HG03439 (cell line): ENCODE data around the gene TRAIP.
"Not testable (repeated sequence)": the region's sequence is repeated elsewhere in the genome, so short reads cannot be mapped to it uniquely, and the experiment has no call there.

ENCODE experiments used
- ATAC-seq: cut with Tn5 transposase; IDR thresholded peaks from one replicate; pipeline ENCODE4 v1.9.1; 2021; ENCODE audit warnings: mild to moderate bottlenecking, moderate library complexity; ENCODE audit not compliant: unreplicated experiment

TRAIP gene

GRCh38 chr3:49793486-49794085, 62.8 kb downstream of the TRAIP start:
- ATAC-seq = no peak

DNA sequence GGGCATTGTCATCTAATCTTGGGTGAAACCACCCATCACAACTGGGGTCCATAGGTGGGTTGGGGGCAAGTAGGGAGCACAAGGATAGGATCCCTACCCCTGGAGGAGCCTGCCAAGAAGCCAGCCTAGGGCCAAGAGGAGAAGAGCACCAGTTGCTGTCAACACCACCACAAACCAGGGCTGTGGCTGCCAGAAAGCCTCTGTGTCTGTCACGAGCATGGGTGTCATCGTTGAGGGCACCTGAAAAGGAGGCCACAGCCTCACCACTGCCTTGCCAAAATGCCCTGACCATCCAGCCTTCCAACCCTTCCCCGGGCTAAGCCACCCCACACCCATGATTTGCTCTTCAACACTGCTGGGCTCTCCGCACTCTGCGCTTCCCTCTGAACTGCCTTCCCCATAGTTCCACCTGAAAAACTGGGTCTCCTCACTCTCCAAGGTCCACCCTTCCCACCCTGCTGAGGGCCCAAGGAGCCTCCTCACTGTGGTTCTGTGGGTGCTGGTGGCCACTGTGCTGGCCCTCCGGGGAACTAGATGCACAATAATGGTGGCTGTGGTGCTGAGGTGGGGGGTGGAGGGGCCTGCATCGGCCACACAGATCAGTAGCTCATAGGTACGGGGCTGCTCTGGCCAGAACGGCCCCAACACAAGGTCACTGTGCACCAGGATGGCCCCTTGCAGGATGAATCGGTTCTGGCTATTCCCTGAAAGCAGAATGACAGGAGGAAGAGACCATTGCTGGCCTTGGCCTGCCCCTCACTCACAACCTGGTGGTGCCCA, 63.8 kb downstream of the TRAIP start:
- ATAC-seq = no peak

GRCh38 chr3:49791571-49791970, 64.8 kb downstream of the TRAIP start:
- ATAC-seq = no peak

DNA sequence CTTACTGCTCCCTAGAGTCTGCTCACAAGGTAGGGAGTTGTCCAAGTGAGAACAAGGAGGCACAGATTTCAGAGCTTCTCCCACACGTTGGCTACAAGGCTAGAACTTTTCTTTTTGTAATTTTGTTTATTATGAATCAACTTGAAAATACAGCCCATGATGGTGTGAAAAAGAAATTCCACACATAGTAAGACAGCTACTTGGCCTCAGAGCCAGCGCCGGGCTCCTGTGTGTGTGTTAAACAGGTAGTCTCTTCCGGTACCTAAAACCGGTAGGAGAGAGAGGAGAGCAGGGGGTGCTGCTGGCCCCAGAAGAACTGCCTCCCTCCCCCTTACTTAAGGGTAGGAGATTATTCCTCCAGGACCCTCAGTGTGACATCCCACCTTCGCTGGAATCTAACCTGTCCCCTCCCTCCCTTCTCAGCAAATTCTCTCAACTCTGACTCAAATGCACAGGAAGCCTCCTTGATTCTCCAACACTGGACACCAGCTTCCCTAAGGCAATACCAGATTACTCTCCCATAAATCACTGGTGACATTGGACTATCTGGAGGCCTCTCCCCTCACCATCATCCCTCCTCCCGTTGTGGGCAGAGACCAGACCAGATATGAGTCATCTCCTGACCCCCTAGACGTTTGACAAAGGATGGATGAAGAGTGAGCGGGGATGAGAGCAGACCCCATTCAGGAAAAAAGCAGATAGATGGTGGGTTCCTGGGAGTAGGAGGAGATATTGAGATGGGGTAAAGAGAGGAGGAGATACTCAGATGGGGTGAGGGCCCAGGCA, 65.5 kb downstream of the TRAIP start:
- no peak for ATAC-seq

DNA sequence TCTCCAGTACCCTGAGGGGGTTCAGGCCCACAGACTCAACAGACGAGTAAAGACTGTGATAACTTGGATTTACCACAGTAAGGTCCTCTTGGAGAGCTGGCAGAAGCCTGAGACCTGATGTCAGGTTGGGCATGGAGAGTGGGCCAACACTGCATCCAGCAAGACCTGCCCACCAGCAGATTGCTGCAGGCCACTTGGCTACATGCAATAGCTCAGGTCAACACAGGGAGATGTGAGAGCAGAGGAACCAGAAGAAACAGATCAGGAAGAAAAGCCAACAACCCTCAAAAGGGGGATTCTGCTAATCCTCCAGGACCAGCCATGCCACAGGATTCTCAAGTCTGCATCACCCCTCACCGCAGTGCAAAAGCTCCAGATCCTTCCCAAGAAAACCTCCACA, 68.3 kb downstream of the TRAIP start:
- no peak for ATAC-seq

GRCh38 chr3:49787536-49787935, 68.8 kb downstream of the TRAIP start:
- ATAC-seq = no peak

DNA sequence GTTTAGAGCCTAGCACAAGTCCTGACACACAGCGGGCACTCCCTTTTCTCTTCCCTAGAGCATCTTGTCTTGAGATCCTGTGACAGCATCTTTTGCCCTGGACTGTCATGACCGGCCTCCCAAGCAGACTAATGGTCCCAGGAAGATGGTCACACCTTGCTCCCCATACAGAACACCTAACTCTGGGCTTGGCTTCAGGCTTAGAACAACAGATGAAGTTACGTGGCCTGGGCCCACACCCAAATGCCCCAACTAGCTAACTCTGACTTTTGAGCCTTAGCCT, 69.2 kb downstream of the TRAIP start:
- ATAC-seq = no peak

DNA sequence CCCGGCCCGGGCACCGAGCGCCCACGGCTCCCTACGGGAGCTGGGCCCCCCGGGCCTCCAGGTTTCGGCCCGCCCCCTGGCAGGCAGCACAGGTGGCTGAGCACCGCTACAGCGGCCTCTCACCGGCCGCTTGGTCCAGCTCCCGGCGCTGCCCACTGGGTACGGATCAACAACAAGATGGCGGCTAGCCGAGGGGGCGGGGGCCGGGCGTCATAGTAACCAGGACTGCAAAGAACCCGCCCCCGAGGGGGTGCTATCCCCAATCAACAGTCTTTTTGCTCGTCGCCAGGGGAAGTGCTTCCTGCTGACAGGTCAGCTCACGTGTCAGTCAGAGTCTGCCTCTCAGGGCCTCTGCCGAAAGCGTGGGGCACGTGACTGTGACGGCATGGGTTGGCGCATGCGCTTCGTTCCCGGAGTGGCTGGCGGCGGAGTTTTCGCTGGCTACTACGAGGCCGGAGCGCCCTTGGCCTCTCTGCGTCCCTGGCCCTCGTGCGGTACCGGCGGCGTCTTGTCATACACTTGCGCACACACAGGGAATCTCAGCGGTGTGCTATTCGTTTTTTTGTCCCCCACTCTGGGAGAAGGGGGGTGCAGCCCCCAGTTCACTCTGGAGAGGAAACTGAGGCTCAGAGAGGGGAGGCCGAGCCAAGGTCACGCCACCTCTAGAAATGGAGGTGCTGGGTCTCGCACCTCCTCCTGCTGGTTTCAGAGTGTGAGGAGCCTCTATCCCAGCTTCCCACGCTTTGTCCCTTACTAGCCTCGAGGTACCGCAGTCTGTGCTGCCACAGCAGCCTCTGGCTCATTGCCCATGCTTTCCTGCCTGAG, 69.8 kb downstream of the TRAIP start, which contains the start of gene IP6K1:
Gene IP6K1 (minus strand): TSS at position 186 of the 825 bp plus-strand sequence. CDS start 38,502 bp downstream, outside the sequence.
- ATAC-seq = peak; percentile 96

DNA sequence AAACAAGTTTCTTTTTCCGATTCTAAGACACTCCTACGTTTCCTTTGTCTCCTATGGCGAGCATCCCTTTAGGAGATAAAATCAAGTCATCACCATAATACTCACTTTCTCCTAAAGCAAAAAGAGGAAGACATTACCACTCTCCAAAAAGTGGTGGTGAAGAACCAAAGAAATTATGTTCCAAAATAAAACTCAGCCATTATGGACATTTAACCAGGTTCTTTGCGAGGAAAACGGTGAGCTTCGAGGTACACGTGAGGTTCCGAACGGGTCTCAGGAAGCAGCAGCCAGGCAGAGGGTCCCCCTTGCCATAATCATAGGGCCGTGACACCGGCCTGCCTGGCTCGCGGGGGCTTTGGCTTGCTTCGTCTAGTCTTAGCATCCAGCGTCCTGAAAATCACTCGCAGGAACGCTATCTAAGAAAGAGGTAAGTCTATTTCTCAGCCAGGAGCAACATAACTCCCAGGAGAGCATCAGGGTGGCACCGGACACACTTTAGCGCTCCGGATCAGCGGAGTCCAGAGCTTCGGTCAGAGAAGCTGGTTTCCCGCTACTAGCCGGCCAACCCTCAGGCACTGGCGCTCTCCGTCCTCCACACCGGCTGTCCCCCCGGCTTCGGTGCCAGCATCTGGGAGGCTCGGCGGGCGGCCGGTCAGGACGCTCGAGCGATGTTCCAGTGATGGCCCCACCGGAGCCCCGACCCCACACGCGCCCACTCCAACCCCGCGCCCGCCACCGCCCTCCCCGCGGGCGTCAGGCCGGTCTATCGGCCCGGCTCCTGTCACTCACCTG, 70.6 kb downstream of the TRAIP start:
- peak; percentile 57 for ATAC-seq

DNA sequence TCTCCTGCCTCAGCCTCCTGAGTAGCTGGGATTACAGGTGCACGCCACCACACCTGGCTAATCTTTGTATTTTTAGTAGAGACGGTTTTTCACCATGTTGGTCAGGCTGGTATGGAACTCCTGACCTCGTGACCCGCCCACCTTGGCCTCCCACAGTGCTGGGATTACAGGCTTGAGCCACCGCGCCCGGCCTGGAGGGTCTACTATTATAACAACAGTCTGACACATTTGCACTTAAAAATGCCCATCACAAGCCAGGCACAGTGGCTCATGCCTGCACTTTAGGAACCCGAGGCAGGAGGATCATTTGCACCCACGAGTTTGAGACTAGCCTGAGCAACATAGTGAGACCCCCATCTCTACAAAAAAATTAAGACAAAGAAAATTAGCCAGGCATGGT, 74.1 kb downstream of the TRAIP start:
- not testable (repeated sequence) for ATAC-seq

GRCh38 chr3:49781415-49782199, 74.8 kb downstream of the TRAIP start:
- no peak for ATAC-seq

GRCh38 chr3:49780975-49781365, 75.4 kb downstream of the TRAIP start:
- ATAC-seq = not testable (repeated sequence)

GRCh38 chr3:49780080-49780974, 76.0 kb downstream of the TRAIP start:
- no peak for ATAC-seq

DNA sequence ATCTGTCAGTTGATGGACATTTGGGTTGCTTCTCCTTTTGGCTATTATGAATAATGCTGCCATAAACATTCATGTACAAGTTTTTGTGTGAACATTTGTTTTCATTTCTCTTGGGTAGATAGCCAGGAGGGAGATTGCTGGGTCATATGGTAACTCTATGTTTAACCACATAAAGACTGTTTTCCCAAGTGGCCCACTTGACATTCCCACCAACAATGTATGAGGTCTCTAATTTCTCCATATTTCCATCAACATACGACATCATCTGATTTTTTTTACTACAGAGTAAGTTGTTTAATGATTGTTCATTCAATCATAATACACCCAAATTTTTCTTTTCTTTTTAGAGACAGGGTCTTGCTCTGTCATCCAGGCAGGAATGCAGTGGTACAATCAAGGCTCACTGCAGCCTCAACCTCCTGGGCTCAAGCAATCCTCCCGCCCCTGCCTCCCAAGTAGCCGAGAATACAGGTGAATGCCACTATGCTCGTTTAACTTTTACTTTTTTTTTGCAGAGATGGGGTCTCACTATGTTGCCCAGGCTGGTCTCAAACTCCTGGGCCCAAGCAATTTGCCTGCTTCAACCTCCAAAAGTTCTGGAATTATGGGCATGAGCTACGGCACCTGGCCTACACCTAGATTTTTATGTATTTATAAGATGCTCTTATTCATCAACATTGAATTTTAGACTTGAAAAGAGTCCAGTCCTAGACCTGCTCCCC, 76.8 kb downstream of the TRAIP start:
- ATAC-seq = no peak
